ENCODE measurements around the gene CADPS. TPM values are rescaled to one million over a fixed set of nuclear protein-coding genes. Genes with fewer than 3 reads are reported as not detected.

The CADPS gene
- total RNA-seq, 1 experiment from 2014 or later, result not detected

GRCh38 chr3:62538691-62539356 is 336.4 kb downstream of the CADPS start:
- CTCF ChIA-PET, result no interaction called here
- H3K27me3 ChIP-seq (replicated peaks; ENCODE audit: insufficient read depth, low read depth, low read length, poor library complexity), result peaks cover 39% of the 10 kb centered on the region
- no peak overlapping the region for H3K4me3 ChIP-seq (ENCODE audit: low read depth, low read length, poor library complexity, severe bottlenecking)
- DNase-seq (ENCODE audit: low spot score), result no peak
- H3K9me3 ChIP-seq (ENCODE audit: low read depth, low read length, poor library complexity, severe bottlenecking), result no peaks in the 10 kb centered on the region
- BruUV-seq (replicated peaks), result no TSS peak
- H3K36me3 ChIP-seq (ENCODE audit: insufficient read depth, low read length, poor library complexity, severe bottlenecking), result no peaks in the 10 kb centered on the region
- H3K27ac ChIP-seq (ENCODE audit: low read depth, low read length, poor library complexity, severe bottlenecking), result no peak overlapping the region
- intact Hi-C loops (cut with micrococcal nuclease; ENCODE audit: unreplicated experiment), result no loop called here
- no peaks in the 10 kb centered on the region for H3K4me1 ChIP-seq (ENCODE audit: insufficient read depth, low read length, poor library complexity, severe bottlenecking)
- POLR2A ChIA-PET (ENCODE audit: low non-redundant PET), result no interaction called here
- TF ChIP-seq EZH2 (IDR thresholded peaks at IDR 0.05; ENCODE audit: borderline replicate concordance, low read depth, low read length, poor library complexity, severe bottlenecking) (no peak), CTCF (conservative IDR thresholded peaks at IDR 0.05; ENCODE audit: low read depth, low read length) (no peak)

- H3K36me3 ChIP-seq (ENCODE audit: insufficient read depth, low read length, poor library complexity, severe bottlenecking), result no peaks in the 10 kb centered on the region
- no peaks in the 10 kb centered on the region for H3K4me1 ChIP-seq (ENCODE audit: insufficient read depth, low read length, poor library complexity, severe bottlenecking)
- no peak for TF ChIP-seq EZH2 (IDR thresholded peaks at IDR 0.05; ENCODE audit: borderline replicate concordance, low read depth, low read length, poor library complexity, severe bottlenecking)
- TF ChIP-seq CTCF (conservative IDR thresholded peaks at IDR 0.05; ENCODE audit: low read depth, low read length), result no peak
- peaks cover 15% of the 10 kb centered on the region for H3K27me3 ChIP-seq (replicated peaks; ENCODE audit: insufficient read depth, low read depth, low read length, poor library complexity)
- H3K27ac ChIP-seq (ENCODE audit: low read depth, low read length, poor library complexity, severe bottlenecking), result no peak overlapping the region
- DNase-seq (ENCODE audit: low spot score), result no peak
- ChIA-PET CTCF (no interaction called here), POLR2A (ENCODE audit: low non-redundant PET) (no interaction called here)
- intact Hi-C loops (cut with micrococcal nuclease; ENCODE audit: unreplicated experiment), result no loop called here
- no peak overlapping the region for H3K4me3 ChIP-seq (ENCODE audit: low read depth, low read length, poor library complexity, severe bottlenecking)
- H3K9me3 ChIP-seq (ENCODE audit: low read depth, low read length, poor library complexity, severe bottlenecking), result no peaks in the 10 kb centered on the region
- no TSS peak for BruUV-seq (replicated peaks)
Observed at GRCh38 chr3:62534326-62534725, 340.9 kb downstream of the CADPS start.

GRCh38 chr3:62532796-62533195 is 342.4 kb downstream of the CADPS start:
- Histone ChIP-seq H3K9me3 (ENCODE audit: low read depth, low read length, poor library complexity, severe bottlenecking) (no peaks in the 10 kb centered on the region), H3K27ac (ENCODE audit: low read depth, low read length, poor library complexity, severe bottlenecking) (no peak overlapping the region), H3K4me3 (ENCODE audit: low read depth, low read length, poor library complexity, severe bottlenecking) (no peak overlapping the region), H3K36me3 (ENCODE audit: insufficient read depth, low read length, poor library complexity, severe bottlenecking) (no peaks in the 10 kb centered on the region), H3K4me1 (ENCODE audit: insufficient read depth, low read length, poor library complexity, severe bottlenecking) (no peaks in the 10 kb centered on the region), H3K27me3 (replicated peaks; ENCODE audit: insufficient read depth, low read depth, low read length, poor library complexity) (peaks cover 6% of the 10 kb centered on the region)
- no peak for DNase-seq (ENCODE audit: low spot score)
- intact Hi-C loops (cut with micrococcal nuclease; ENCODE audit: unreplicated experiment), result no loop called here
- no peak for TF ChIP-seq EZH2 (IDR thresholded peaks at IDR 0.05; ENCODE audit: borderline replicate concordance, low read depth, low read length, poor library complexity, severe bottlenecking)
- no peak for TF ChIP-seq CTCF (conservative IDR thresholded peaks at IDR 0.05; ENCODE audit: low read depth, low read length)
- ChIA-PET CTCF (no interaction called here), POLR2A (ENCODE audit: low non-redundant PET) (no interaction called here)
- BruUV-seq (replicated peaks), result no TSS peak

Measured in A673 (cell line).